ENCODE measurements around the gene GPR37L1. TPM values are rescaled to one million over a fixed set of nuclear protein-coding genes. Genes with fewer than 3 reads are reported as not detected.
"Not testable (repeated sequence)": the region's sequence is repeated elsewhere in the genome, so short reads cannot be mapped to it uniquely, and the experiment has no call there.

GPR37L1 gene
- total RNA-seq, 2 donors from 2014 or later = 0.05 to 0.21 TPM

- intact Hi-C loops (cut with DNase I) = no loop called here
- DNase-seq = no peak
- ATAC-seq = no peak
Observed at GRCh38 chr1:202163281-202164270, 40.9 kb downstream of the GPR37L1 start.

GRCh38 chr1:202164271-202165037 lies 41.7 kb downstream of the GPR37L1 start:
- DNase-seq = no peak
- ATAC-seq = no peak
- intact Hi-C loops (cut with DNase I) = no loop called here

DNA sequence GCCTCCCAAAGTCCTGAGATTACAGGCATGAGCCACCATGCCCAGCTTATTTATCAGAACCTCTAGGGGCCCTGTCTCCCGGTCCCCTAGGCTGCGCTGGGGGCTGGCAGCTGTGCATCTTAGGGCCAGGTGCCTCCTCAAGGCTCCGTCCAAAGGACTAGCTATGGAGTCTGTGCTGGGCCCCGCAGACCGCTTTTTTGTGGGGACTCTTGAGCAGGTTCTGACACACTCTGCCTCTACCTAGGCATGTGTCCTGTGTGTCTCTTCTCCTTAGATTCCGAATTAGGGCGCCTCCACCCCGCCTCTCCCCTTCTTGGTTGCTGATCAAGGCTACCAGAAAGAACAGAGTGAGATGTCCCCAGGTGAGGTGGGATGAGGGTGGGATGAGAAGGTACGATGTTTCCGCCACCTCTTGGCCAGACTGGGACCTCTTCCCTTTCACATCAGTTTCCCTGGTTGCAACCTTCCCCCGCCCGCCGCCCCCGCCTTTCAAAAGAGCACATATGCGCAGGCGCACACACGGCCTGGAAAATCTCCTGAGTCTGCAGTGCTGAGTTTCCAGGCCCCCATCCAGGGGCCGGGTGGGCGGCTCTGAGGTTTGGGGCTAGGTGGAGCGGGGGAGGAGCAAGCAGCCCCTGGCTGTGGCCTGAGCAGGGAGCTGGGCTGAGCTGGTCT lies 42.7 kb downstream of the GPR37L1 start:
- DNase-seq (no peak), ATAC-seq (no peak)
- intact Hi-C loops (cut with DNase I) = no loop called here

GRCh38 chr1:202165942-202166843 lies 43.5 kb downstream of the GPR37L1 start:
- DNase-seq (no peak), ATAC-seq (no peak)
- intact Hi-C loops (cut with DNase I) = no loop called here

- intact Hi-C loops (cut with DNase I); DNase-seq; ATAC-seq: not testable (repeated sequence)
Observed at GRCh38 chr1:202167054-202167453, 44.3 kb downstream of the GPR37L1 start.

- DNase-seq = no peak
- intact Hi-C loops (cut with DNase I) = no loop called here
- ATAC-seq = peak in 1 of 2 donors; percentile 29
Observed at GRCh38 chr1:202167708-202168415, 45.1 kb downstream of the GPR37L1 start.

DNA sequence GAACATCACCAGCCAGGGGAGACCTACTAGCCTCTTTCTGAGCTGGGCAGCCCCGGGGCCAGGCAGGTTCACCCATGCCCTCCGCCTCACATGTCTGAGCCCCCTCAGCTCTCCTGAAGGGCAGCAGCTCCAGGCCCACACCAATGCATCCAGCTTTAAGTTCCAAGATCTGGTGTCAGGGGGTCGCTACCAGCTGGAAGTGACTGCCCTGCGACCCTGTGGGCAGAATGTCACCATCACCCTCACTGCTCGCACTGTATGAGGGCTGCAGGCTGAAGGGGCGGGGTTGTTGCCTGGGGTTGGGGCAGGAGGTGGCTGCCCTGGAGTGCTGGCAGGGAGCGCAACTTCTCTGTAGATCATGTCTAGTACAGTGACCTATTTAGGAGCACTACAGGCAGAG lies 46.1 kb downstream of the GPR37L1 start:
- intact Hi-C loops (cut with DNase I) = no loop called here
- no peak for ATAC-seq
- DNase-seq = no peak

DNA sequence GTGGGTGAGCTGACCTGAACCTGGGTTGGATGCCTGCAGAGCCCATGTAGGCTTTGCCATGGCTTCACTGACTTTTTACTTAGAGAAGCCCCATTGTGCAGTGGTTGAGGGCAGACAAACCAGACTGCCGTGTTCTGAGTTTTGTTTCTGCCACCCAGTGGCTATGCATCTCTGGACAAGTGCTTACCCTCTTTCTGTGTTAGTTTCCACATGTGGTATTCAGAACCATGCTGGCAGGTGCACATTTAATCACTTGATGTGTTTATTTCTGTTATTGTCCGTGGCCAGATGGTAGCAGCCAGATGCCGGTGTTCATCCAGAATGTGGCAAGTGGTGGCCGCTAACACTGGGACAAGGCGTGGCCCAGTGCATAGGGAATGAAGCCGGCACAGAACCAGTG lies 48.0 kb downstream of the GPR37L1 start:
- ATAC-seq (no peak), DNase-seq (no peak)
- intact Hi-C loops (cut with DNase I) = no loop called here

DNA sequence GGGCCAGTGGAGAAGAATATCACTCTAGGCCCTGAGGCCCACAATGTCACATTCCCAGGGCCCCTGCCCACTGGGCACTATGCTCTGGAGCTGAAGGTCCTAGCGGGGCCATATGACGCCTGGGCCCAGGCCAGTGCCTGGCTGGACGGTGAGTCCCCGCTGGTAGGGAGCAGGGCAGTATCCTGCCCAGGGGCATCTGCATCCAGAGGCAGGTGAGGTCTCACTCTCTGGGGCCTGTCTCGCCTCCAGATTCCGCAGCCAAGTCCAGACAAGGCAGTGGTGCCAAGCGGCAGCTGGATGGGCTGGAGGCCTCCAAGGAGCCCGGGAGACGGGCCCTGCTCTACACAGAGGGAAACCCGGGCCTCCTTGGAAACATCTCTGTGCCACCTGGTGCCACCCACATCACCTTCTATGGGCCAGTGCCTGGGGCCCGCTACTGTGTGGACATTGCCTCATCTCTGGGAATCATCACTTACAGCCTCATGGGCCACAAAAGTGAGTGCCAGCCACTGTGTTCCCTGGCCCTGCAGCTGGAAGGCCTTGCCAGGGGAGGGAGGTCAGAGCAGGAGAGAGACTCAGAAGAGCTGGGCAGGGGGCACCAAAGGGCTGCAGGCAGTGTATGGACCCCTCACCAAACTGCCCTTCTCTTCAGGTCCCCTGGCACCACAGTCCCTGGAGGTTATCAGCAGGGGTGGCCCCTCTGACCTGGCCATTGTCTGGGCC lies 48.7 kb downstream of the GPR37L1 start:
- ATAC-seq (no peak), DNase-seq (no peak)
- intact Hi-C loops (cut with DNase I) = no loop called here

DNA sequence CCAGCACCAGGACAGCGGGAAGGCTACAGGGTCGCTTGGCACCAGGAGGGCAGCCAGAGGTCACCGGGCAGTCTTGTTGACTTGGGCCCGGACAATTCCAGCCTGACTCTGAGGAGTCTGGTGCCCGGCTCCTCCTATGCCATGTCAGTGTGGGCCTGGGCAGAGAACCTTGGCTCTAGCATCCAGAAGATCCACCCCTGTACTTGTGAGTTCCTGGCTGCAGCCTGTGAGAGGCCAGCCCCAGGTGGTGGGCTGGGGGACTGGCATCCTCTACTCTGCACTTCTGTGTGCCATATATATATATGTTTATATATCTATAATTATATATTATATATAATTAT lies 49.3 kb downstream of the GPR37L1 start:
- ATAC-seq (no peak), DNase-seq (no peak)
- intact Hi-C loops (cut with DNase I) = no loop called here

DNA sequence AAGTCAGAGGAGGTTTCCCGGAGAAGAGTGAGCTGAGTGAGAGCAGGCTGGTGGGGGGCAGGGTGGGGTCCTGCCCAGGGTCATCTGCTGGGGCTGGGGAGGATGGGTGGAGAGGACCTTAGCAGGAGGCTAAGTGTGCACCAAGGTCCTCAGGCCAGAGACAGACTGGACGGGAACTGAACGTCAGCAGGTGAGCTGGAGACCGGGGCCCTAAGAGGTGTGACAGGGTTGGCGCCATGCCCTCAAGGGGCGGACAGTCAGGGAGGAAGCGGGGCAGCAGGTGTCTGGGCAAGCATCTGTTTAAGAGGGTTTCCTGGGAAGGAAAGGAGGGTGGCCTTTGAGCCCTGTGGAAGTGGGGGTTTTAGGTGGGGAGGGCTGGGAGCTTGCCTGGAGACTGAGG lies 51.3 kb downstream of the GPR37L1 start:
- intact Hi-C loops (cut with DNase I) = no loop called here
- ATAC-seq (no peak), DNase-seq (no peak)

- DNase-seq (no peak), ATAC-seq (no peak)
- intact Hi-C loops (cut with DNase I) = no loop called here
Observed at GRCh38 chr1:202176949-202177927, 54.5 kb downstream of the GPR37L1 start.

DNA sequence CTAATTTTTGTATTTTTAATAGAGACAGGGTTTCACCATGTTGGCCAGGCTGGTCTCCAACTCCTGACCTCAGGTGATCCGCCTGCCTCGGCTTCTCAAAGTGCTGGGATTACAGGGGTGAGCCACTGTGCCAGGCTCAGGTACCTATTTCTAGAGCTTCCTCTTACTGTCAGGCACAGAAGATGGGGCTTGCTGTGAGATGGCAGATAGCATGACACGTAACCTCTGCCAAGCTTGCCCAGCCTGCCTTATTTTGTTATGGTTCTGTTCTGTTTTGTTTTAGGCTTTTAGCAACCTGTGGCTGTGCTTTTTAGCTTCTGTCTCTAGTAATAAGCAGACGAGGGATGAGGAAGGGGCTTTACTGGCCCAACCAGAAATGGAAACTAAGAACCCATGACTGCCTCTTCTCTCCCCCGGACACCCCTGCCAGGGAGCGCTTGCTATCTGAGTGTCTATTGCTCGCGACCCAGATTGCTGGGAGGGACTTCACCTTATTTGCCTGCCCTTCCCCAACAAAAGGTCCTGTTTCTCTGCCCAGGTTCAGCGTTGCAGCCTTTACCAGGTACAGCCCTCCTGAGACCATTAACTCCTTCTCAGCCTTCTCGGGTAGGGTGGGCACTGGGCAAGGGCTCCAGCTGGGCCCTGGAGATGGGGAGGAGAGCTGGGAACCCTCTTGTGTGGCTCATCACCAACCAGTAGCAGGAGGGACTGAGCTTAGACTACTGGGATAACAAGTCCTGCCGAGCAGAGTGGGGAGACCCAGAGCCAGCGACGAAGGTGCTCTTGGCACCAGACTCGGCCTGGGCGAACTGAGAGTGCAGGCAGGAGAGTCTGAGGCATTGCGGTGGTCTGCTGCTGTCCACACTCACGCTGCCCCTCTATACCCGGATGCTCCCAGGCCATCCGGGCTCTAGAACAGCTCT lies 57.4 kb downstream of the GPR37L1 start:
- intact Hi-C loops (cut with DNase I) = no loop called here
- no peak for DNase-seq

GRCh38 chr1:202180751-202181139 lies 58.0 kb downstream of the GPR37L1 start:
- DNase-seq; intact Hi-C loops (cut with DNase I); ATAC-seq: not testable (repeated sequence)

More for the DNA sequence above, 57.4 kb downstream of the GPR37L1 start:
- no peak for ATAC-seq

- intact Hi-C loops (cut with DNase I) = no loop called here
- ATAC-seq = no peak
- DNase-seq = no peak
Observed at GRCh38 chr1:202181586-202181985, 58.9 kb downstream of the GPR37L1 start.
